ENCODE data around the gene HPCAL1.

Gene HPCAL1

DNA sequence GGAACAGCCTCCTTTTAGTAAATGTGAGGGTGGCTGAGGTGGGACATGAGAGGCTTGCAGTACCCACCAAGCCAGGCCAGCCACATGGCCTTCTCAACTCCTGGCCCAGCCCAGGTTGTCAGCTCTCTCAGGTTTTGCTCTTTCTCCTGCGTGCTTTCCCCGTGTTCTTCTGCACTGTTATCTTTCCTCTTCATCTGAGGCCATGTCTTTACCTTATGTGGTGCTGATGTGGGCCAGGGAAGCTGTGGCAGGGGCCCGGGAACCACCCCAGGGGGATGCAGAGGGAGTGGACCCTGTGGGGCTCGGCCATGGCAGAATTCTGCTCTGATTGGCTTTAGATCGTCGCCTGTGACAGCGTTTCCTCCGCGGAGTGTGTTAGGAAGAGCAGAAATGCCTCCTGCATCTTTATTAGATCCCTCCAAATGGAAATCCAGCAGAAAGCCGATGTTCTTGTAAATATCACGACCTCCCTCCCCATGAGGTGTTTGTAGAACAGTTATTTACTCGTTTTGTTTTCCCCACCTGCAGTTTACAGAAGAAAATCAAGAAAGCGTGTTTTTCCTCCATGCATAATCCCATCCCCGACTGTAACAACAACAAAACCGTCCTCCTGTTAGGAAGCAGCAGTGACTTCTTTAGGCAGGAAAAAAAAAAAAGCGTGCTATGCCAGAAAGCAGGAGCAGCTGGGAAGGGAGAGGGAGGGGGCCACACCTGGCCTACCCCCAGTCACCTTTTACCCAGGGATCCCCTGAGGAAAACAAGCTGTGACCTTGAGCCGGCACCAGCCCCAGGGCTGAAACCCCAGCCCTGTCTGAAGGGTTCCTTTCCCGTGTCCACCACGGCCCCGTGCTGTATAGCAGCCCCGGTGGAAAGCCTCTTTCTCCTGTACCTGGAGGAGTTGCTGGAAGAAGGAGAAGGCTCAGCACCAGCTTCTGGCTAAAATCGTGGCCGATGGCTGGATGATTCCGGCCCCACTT is 54.8 kb downstream of the HPCAL1 start:
- DNase-seq = no peak

DNA sequence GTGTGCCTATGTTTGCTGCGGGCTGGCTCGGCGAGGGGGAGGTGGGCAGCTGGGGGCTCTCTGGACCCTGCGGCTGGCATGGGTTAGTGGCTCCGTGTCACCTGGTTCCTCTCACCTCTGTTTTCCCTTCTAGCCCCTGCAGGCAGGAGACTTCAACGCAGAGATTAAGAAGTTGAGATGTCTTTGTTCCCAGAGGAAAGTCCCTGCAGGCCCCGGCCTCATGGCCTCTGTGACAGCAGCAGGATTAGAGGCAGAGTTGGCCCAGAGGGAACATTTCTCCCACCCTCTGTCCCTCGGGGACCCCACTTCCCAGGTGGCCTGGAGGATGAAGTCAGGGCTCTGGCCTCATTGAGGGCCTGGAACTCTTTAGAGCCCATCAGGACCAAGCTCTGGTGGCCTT is 56.5 kb downstream of the HPCAL1 start:
- no peak for DNase-seq

DNA sequence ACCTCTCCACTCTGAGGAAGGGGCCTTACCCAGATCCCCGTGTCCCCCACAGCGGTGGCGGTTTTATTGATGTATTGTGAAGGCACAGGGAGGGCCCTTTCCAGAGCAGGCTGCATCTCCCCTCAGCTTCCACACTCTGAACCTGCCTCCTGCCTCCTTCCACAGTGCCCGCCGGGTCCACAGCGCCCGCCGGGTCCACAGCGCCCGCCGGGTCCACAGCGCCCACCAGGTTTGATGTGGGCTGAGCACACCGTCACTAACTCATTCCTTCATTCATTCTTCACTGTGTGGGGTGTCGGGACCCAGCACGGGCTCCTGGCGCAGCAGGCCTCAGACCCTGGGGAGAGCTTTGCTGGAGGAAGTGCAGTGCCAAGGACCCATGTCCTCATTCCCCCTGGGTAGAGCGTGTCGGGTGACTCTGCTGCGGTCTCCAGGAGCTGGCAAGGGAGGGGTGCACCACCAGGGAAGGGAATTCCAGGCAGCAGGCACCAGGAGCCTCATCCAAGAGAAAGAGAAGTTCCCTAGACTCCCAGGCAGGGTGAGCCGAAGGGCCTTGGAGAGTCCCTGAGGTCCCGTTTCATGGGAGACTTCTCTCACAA is 57.1 kb downstream of the HPCAL1 start:
- DNase-seq = no peak

DNA sequence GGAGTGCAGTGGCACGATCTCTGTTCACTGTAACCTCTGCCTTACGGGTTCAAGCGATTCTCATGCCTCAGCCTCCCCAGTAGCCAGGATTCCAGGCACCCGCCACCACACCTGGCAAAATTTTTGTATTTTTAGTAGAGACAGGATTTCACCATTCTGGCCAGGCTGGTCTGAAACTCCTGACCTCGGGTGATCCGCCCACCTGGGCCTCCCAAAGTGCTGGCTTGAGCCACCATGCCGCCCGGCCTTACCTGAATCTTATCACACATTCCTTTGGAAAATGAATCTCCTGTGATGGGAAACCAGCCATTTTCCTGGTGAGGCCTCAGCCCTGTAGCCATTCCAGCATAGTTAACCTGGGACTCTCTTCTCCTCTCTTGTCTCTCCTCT is 57.8 kb downstream of the HPCAL1 start:
- no peak for DNase-seq

DNA sequence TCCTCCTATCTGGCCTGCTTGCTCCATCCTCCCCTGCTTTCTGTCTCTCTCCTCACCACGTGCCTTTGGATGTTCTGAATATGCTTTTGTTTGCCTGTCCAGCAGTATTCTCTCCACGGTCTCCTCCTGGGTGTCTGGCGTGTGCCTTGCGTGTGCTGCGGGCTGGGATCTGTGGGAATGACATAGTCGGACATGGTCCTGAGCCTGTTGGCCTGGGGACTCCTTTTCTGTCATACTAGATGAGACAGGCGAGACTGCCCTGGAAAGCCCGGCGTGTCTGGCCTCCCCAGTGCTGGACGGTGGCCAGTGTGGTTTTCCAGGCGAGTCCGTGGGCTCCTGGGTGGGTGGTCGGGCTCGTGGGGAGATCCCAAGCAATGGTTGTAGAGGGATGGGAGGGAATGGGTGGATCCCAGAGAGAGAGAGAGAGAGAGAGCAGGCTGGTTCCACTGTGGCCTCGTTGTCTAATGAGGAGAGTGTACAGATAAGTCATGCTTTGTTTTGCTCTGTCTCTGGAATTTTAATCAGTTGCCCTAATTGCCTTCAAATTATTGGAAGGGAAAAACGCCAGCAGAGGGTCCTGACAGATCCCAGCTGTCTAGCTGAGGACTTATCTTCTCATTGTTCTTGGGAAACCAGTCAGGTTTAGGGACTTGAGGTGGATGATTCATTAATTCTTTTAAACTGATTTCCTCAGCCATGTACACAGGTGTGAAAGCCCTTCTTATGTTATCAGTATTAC is 58.3 kb downstream of the HPCAL1 start:
- peak in 1 of 2 donors; percentile 17 for DNase-seq

DNA sequence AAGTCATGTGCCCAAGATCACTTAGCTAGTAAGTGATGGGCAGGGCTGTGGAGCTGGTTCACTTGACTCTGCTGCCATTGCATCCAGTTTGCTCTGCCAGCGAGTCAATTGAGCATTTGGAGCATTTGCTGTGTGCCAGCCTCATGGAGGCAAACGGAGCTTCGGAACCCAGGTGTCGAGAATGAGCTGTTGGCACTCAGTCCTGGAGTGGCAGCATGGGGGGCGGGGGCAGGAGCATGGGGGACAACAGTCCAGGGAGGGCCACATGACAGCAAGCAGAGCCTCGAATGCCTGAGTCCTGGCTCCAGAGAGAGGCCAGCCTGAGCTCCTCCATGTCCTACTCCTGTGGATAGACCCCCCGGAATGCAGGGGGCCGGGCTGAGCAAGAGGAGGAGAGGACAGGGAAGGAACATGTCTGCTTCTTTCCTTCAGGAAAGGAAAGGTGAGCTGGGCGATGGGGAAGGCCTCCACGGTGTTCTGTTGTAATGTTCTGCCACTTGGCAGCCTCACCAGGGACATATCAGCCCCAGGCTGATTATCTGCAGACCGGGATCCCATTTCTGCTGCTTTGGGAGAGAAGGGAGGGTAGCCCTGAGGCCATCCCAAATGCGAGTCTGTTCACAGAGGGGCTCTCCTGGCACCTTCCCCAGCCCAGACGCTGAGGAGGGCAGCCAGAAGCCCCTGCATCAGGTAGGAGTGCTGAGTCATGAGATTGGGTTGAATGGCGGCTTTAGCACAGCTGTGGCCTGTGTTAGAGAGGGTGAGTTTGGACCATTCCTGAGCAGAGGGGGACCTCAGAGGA is 59.6 kb downstream of the HPCAL1 start:
- DNase-seq = no peak

DNA sequence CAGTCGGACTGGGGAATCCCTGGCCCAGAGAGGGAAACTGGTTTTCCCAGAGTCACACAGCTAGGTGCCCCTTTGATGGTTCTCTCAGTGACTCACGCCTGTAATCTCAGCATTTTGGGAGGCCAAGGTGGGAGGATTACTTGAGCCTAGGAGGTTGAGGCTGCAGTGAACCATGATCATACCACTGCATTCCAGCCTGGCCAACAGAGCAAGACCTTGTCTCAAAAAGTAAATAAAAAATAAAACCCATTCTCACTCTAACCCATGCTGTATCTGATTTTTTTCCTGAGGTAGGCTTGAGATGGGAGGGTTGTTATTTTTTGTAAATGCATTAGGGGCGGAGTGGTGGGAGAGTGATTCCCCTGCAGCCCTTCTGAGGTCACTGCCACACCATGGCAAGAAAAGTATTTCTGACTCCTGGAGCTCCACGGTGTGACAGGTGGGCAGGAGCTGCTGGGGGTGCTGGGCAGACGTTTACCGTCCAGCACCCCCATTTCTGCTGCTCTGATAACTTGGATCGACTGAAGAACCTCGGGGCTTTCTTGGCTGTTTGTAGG is 60.3 kb downstream of the HPCAL1 start:
- DNase-seq = no peak

DNA sequence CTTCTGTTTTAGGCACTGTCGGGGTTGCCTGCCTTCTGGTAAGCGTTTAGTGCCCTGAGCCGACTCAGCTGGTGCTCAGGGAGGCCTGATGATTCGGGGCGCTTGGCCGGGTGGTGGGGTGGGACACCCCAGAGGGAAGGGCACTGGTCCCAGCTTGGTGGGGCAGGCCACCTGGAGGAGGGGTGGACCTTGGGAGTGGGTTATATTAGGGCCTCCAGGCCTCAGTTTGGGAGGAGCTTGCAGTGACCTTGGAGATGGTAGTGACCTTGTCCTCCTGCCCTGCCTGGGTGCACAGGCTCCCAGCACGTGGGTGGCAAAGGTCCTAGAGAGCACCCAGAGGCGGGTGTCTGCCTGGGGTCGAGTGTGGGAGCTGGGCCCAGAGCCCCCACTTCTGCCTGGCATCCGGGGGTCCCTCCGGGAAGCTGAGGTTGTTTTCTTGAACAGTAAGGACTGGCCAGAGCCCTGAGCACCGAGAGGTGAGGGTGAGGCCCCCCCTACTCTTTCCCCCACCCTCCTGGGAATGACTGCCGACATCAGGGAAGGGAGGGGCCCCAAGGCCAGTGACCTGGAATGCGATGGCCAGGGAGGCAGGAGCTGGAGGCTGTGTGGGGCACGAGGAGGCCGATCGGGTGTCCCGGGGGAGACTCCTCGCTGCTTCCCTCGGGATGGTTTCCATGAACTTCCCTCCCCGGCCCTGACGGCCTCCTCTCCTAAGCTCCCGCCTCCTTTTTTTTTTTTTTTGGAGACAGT is 61.3 kb downstream of the HPCAL1 start:
- DNase-seq = no peak

DNA sequence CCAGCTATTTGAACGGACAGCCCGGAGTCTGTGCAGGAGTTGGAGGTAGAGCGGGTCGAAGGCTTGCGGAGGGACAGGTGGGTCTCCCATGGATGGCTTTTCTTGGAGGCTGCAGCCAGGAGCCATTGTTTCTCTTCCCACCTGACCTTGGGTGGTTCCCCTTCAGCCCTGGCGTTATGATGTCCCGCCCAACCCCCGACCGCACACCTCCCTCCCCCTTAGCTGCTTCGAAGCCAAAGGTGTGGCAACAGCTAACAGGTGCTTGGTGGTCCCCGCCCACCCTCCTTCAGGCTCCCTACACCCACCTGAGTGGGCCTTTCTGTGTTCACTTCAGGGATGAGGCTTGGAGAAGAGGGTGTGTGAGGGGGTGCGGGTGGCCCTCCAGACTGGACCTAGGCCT is 62.7 kb downstream of the HPCAL1 start:
- DNase-seq = no peak

DNA sequence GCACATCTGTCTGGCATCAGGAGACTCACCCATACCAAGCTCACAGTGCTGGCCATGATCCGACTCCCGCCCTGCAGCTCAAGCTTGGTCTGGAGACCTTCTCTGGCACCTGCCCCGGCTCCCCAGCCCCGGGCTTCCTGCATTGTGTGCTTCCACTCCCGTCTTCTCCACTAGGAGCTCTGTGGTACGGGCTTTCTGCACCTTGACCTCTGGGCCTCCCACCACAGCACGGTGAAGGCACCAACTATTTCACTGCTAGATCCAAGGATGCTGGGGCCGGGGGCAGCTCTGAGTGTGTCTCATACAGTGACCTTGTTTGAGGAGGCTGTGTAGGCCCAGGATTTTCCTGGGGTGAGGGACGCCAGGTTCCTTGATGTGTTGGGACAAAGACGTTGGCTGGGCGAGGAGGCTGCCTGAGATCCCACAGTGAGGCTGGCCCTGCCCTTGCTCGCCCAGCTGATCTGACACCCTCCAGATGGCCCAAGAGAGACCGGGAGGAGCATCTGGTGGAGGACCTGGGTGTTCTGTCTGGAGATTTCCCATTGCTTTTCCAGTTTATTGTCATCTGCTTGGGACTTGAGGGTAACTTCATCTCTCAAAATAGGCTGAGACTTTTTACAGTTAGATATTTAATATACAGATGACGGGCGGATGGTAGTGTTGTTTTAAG is 64.0 kb downstream of the HPCAL1 start:
- DNase-seq = no peak

DNA sequence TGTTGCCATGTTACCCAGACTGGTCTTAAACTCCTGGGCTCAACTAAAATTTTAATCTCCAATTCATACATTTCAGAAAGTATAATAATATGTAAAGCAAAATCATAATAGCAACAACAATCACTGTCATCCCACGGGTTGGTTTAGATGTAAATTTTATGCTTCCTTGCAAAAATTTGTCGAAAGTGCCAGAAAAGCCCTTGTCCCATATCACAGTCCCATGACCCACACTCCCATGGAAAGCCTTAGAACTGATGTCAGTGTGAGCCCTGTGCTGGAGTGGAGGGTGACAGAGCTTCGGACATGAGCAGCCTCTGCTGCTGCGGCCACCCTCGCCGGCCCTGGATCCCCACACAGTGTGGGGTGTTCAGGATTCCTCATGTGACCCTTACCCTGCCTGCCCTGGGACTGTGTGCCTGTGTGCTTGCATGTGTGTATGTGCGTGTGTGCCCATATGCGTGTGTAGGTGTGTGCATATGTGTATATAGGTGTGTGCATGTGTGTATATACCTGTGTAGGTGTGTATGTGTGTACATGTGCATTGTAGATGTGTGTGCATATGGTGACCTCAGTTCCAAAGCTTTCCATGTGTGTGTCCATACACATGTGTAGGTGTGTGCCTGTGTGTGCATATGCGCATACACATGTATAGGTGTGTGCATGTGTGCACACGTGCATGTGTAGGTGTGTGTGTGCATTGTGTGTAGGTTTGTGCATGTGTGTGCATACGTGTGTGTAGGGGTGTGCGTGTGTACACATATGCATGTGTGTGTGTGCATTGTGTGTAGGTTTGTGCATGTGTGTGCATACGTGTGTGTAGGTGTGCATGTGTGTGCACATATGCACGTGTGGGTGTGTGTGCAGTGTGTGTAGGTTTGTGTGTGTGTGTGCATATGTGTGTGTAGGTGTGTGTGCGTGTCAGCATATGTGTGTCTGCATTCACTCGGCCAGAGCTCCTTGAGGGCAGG is 65.1 kb downstream of the HPCAL1 start:
- no peak for DNase-seq

DNA sequence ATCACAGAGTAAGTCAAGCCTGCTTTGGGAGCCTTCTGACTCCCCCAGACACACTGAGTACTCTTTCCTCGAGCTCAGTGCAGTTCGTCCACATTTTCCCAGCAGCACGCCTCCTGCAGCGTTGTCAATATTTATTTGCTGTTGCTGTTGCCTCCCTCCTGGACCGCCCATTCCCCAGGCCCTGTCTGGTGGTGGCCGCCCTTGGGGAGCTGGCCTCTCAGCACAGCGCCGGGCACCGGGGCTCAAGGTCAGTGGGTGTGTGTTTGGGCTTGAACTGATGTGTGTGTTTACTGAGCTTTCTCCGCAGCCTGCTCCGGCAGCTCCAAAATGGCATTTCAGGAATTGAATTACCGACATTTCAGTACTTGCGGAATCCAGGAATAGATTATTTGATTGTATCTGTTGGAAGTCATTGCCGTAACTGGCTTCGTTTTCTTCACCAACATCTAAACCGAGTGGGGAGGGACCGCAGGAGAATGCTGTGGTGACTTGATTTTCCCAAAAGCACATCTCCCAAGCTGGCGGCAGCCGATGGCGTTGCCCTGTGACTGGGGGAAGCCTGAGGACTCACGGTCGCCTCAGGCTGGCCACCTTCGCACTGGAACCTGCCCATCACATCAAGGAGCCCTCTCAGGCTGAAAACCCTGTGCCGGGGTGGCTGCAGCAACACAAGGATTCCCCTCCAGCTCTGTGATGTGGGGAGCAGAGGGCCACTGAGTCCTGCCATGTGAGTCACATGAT is 66.0 kb downstream of the HPCAL1 start:
- DNase-seq = no peak

DNA sequence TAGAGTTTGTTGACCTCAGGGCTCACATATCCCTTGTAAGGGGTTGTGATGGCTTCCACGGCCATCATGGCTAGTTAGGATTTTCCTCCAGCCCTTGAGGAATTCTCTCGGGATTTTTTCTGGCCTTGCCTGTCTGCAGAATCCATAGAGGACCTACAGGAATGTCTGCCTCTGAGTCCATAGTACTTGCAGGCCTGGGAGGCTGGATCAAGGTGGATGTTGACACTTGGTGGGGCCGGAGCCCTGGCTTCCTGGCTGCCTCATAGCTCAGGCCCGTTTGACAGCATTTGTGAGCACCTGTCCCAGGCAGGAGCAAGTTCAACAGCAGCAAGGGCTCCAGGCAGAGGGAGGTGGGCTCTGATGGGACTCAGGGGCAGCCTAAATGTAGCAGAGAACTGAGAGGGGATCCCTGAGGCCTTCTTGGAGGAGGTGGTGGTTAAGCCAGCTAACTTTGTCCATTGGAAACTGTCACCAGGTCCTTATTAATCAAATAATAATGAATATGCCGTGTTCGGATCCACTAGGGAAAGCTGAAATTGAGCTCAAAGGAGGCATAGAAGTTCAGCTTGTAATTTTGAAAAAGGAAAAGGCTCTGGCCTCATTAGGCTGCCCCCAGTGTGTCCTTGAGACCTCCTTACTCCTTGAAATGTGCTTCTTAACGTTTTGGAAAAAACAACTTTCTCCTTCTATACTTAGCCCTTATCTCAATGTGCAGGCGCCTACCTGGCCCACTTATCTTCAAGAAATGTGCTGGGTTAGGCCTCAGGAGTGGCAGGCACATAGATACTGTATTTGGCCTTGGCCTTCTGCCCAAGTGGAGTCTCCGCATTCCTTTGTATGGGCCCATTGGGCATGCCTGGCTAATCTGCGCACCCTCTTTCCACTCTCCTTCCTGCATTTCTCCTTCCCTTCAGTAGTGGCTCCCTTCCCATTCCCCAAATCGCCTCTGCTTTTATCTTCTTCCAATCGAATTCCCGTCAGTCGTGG is 66.9 kb downstream of the HPCAL1 start:
- DNase-seq = no peak

DNA sequence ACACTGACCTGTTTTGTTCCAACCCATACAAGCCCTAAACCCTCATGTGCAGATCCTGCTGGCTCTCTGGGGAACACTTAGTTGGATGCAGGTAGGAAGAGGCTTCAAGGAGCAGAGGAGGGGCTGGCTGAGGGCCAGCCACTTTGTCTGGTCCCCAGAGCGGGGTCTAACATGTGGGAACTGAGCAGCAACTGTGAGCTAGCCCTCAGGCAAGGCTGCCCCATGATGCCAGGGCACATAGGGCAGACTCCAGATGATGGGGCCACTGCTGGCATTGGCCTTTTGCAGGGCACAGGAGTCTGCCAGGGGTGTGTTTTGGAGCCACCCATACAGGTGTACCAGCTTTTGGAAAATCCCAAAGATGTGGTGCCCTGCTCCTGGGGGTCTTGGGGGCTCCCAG is 67.7 kb downstream of the HPCAL1 start:
- DNase-seq = no peak

DNA sequence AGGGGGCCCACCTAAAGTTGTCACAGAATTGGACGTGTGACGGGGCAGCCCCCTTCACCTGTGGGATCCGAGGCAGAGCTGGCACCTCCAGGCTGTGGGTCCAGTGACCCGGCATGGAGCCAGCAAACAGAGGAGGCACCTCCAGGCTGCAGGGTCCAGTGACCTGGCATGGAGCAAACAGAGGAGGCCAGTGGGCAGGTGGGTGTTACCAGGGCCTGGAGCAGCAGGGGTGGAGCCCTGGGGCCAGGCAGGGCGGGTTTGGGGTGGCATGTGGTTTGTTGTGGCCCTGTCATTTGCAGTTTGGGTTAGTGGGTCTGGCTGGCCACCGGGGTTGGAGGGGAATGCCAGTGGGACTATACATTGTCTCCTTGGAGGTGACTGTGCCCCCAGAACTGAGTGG is 68.2 kb downstream of the HPCAL1 start:
- DNase-seq = no peak

DNA sequence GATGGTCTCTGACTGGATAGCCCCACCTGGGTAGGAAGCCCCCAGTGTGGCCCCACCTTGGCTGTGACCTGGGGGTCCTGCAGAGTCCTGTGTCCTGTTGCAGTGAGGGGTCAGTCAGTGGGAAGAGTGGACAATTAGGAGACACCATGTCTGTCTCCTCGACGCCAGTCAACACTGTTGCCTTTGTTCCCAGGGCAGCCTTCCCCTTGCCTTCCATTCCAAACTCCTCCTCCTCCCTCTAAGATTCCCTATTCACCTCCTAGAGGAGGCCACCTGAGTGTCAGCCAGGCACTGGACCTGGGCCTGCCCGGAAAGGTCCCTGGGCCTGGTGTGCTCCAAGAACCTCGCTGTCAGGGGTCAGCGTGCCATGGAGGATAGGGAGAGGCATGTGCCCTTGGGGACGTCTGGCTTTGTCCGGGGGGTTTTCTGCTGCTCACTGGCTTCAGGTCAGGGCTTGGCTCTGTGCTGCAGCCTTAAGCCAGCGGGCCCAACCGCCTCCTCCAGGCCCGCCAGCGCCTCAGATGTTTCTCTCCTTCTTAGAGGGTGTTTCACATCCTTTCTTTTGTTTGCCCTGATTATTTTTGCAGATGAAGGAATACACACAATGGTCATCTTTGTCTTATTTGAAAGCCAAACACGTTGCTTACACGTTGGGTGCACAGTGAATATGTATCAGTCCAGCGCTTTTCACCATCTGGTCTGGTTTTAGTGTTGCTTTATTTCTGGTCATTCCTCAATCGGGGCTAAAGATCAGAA is 68.9 kb downstream of the HPCAL1 start:
- DNase-seq = no peak
